Coronary artery (tissue), 2 donors: ENCODE results near the gene SLC2A10.

Source experiments
- DNase-seq: peaks from one replicate; pipeline ENCODE4 v3.0.0-alpha.2; 2017; ENCODE audit warnings: low spot score
- H3K27ac ChIP-seq, 2 donors: fragments of 200-600 bp; sonication (generic); one replicate each; pipeline ENCODE4 v1.5.1; 2016 to 2019
- H3K4me3 ChIP-seq: fragments of 200-600 bp; sonication (generic); 2 replicates; pipeline ENCODE4 v1.5.1; 2016; ENCODE audit warnings: mild to moderate bottlenecking, moderate library complexity
- CTCF ChIP-seq: fragments of 200-600 bp; sonication (generic); IDR thresholded peaks from one replicate; pipeline ENCODE4 v1.5.1; 2019; ENCODE audit warnings: antibody characterized with exemption

The SLC2A10 gene

GRCh38 chr20:46691196-46691595 lies 18.3 kb upstream of the SLC2A10 start:
- H3K27ac ChIP-seq: no peak overlapping the region
- DNase-seq: no peak
- TF ChIP-seq CTCF: no peak
- no peak overlapping the region for H3K4me3 ChIP-seq

DNA sequence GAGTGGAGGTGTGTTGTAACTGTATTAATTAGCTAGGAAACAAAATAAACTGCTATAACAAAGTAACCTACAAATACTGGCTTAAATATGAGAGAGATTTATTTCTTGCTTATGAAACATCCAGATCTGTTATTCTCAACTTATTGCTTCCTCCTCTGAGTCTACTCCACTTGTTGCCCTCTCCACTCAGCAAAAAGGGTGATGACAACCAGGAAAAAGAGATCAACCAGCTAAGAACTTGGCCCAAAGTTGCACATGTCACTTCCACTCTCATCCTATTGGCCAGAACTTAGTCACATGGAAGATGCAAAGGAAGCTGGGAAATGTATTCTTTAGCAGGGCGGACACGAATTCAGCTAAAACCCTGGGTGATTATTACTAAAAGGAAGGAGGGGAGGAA lies 15.0 kb upstream of the SLC2A10 start:
- H3K27ac ChIP-seq: peak overlapping the region in 1 of 2 donors; percentile 24
- no peak for DNase-seq

GRCh38 chr20:46695892-46696291 lies 13.6 kb upstream of the SLC2A10 start:
- Histone ChIP-seq H3K4me3 (no peak overlapping the region), H3K27ac (no peak overlapping the region)
- DNase-seq: no peak
- TF ChIP-seq CTCF: no peak

More for the DNA sequence above, 15.0 kb upstream of the SLC2A10 start:
- H3K4me3 ChIP-seq: no peak overlapping the region
- TF ChIP-seq CTCF: no peak

DNA sequence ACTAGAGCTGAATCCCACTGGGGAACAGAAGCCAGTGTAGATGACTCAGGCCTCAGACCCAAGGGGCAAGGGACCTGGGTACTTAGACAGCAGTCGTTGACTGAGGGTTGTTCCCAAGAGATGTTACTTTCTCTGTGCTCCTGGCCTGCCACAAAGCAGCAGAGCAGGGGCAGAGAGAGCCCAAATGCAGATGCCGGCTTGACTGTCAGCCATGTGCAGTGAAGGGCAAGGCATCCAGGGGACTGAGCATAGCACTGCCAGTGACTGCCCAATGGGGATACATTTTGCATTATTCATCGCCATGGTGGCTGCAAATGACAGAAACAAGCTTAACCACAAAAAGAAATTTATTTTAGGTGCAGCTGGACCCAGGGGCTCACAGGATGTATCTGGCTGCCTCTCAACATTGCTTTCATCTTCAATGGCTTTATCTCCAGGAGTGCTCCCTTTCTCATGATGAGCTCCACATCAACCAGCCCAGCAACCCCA lies 12.6 kb upstream of the SLC2A10 start:
- Histone ChIP-seq H3K4me3 (no peak overlapping the region), H3K27ac (no peak overlapping the region)
- no peak for DNase-seq
- TF ChIP-seq CTCF: no peak

- no peak for DNase-seq
- no peak overlapping the region for H3K27ac ChIP-seq
- no peak for TF ChIP-seq CTCF
- no peak overlapping the region for H3K4me3 ChIP-seq
Measured at GRCh38 chr20:46698788-46699187, 10.7 kb upstream of the SLC2A10 start.

- Histone ChIP-seq H3K27ac (no peak overlapping the region), H3K4me3 (no peak overlapping the region)
- no peak for DNase-seq
- TF ChIP-seq CTCF: no peak
Measured at GRCh38 chr20:46699651-46700359, 9.6 kb upstream of the SLC2A10 start.

DNA sequence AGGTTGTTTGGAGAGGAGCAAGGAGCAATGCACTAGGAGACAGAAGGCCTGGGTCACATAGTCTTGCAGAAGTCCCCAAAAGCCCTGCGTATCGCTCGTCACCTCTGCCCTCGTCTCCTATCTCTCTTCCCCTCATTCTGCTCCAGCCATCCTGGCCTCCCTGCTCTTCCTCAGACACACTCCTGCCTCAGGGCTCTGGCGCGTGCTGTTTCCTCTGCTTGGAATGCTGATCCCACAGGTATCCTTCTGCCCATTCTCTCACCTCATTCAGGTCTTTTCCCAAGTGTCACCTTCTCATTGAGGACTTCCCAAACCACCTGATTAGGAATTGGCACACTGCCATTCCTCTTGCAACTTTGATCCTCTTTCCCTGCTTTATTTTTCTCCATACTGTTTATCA lies 9.0 kb upstream of the SLC2A10 start:
- TF ChIP-seq CTCF: no peak
- Histone ChIP-seq H3K27ac (no peak overlapping the region), H3K4me3 (no peak overlapping the region)
- DNase-seq: no peak
